HG03378 (cell line): ENCODE measurements around the gene TMPRSS13.

Experiments used
- ATAC-seq: cut with Tn5 transposase; IDR thresholded peaks from one replicate; pipeline ENCODE4 v1.9.1; 2021; ENCODE audit warnings: mild to moderate bottlenecking, moderate library complexity; ENCODE audit not compliant: unreplicated experiment

Gene TMPRSS13

GRCh38 chr11:117914398-117914761 is 14.8 kb downstream of the TMPRSS13 start:
- no peak for ATAC-seq

GRCh38 chr11:117913736-117914397 is 15.3 kb downstream of the TMPRSS13 start:
- ATAC-seq: no peak

GRCh38 chr11:117912497-117912896 is 16.7 kb downstream of the TMPRSS13 start:
- no peak for ATAC-seq

GRCh38 chr11:117911694-117912093 is 17.5 kb downstream of the TMPRSS13 start:
- no peak for ATAC-seq

GRCh38 chr11:117910941-117911655 is 18.1 kb downstream of the TMPRSS13 start:
- no peak for ATAC-seq

- ATAC-seq: no peak
Measured at GRCh38 chr11:117910525-117910924, 18.7 kb downstream of the TMPRSS13 start.

- ATAC-seq: no peak
Measured at GRCh38 chr11:117909611-117910382, 19.4 kb downstream of the TMPRSS13 start.

- no peak for ATAC-seq
Measured at GRCh38 chr11:117908959-117909610, 20.1 kb downstream of the TMPRSS13 start.

- no peak for ATAC-seq
Measured at GRCh38 chr11:117908109-117908895, 20.9 kb downstream of the TMPRSS13 start.

GRCh38 chr11:117907276-117908108 is 21.7 kb downstream of the TMPRSS13 start:
- no peak for ATAC-seq

- no peak for ATAC-seq
Measured at GRCh38 chr11:117906710-117907109, 22.5 kb downstream of the TMPRSS13 start.

- ATAC-seq: no peak
Measured at GRCh38 chr11:117906126-117906525, 23.1 kb downstream of the TMPRSS13 start.

GRCh38 chr11:117905524-117905923 is 23.7 kb downstream of the TMPRSS13 start:
- ATAC-seq: no peak

- ATAC-seq: no peak
Measured at GRCh38 chr11:117903505-117904382, 25.5 kb downstream of the TMPRSS13 start.

- ATAC-seq: no peak
Measured at GRCh38 chr11:117902001-117902845, 27.0 kb downstream of the TMPRSS13 start.

- ATAC-seq: no peak
Measured at GRCh38 chr11:117901601-117902000, 27.6 kb downstream of the TMPRSS13 start.

- no peak for ATAC-seq
Measured at GRCh38 chr11:117900720-117901440, 28.3 kb downstream of the TMPRSS13 start.
